GM13977 (cell line): Measurements from ENCODE around the gene ITM2B.
A peak's percentile ranks its signal among the peaks of the same experiment; 100 is the strongest.

Source experiments
- DNase-seq: peaks from one replicate; pipeline ENCODE4 v3.0.0; 2012; ENCODE audit warnings: low spot score
- CTCF ChIP-seq: IDR thresholded peaks from 2 replicates; pipeline ENCODE4 v1.5.1; 2012; ENCODE audit warnings: mild to moderate bottlenecking, control low read depth; ENCODE audit not compliant: insufficient read depth; ENCODE audit errors: extremely low read depth, missing control alignments
- in situ Hi-C: fragments of 300-500 bp; cut with MboI; formaldehyde crosslinking; loops from one replicate; pipeline ENCODE4 v1.12.0; 2022; ENCODE audit warnings: low sequenced_read_pairs, low pct_unique_long_range_greater_than_20kb, mixed read lengths, inconsistent platforms; ENCODE audit not compliant: unreplicated experiment

The ITM2B gene

GRCh38 chr13:48297131-48297786 lies 64.3 kb downstream of the ITM2B start:
- in situ Hi-C loops, result no loop called here
- no peak for DNase-seq
- no peak for TF ChIP-seq CTCF

GRCh38 chr13:48299591-48299990 lies 66.6 kb downstream of the ITM2B start:
- in situ Hi-C loops, result no loop called here
- no peak for TF ChIP-seq CTCF
- DNase-seq, result no peak

GRCh38 chr13:48302871-48303358 lies 69.9 kb downstream of the ITM2B start:
- no peak for TF ChIP-seq CTCF
- DNase-seq, result no peak
- in situ Hi-C loops, result no loop called here

- no peak for TF ChIP-seq CTCF
- in situ Hi-C loops, result no loop called here
- peak; percentile 87 for DNase-seq
These were observed 70.5 kb downstream of the ITM2B start, which contains the start of gene RB1 for GRCh38 chr13:48303359-48304142. RB1 (plus strand) TSS chr13:48303751; CDS start chr13:48303913, 162 bp downstream.

- in situ Hi-C loops, result no loop called here
- DNase-seq, result peak; percentile 88
- no peak for TF ChIP-seq CTCF
These were observed 71.3 kb downstream of the ITM2B start for GRCh38 chr13:48304143-48304876.

- in situ Hi-C loops, result no loop called here
- no peak for TF ChIP-seq CTCF
- no peak for DNase-seq
These were observed 78.2 kb downstream of the ITM2B start for GRCh38 chr13:48311223-48311622.
